Prostate gland (tissue), 2 donors: ENCODE results near the gene MRPS12. TPM values are rescaled to one million over a fixed set of nuclear protein-coding genes. Genes with fewer than 3 reads are reported as not detected.

Experiments used
- DNase-seq: peaks from one replicate; pipeline ENCODE4 v3.0.0-alpha.2; 2019; ENCODE audit warnings: low spot score
- H3K27ac ChIP-seq, 2 donors: fragments of 200-600 bp; sonication (generic); 2 replicates each; pipeline ENCODE4 v1.5.1; 2017 to 2019
- H3K27me3 ChIP-seq: fragments of 200-600 bp; sonication (generic); replicated peaks from 2 replicates; pipeline ENCODE4 v1.5.1; 2019; ENCODE audit not compliant: insufficient read depth
- H3K36me3 ChIP-seq, 2 donors: fragments of 200-600 bp; sonication (generic); 1 replicate in 1 of 2; 2 replicates in 1 of 2; pipeline versions ENCODE4 v1.5.1 to v1.8.1; 2017 to 2019
- H3K4me1 ChIP-seq: fragments of 200-600 bp; sonication (generic); replicated peaks from 2 replicates; pipeline ENCODE4 v1.5.1; 2019
- H3K4me3 ChIP-seq, 2 donors: fragments of 200-600 bp; sonication (generic); 2 replicates each; pipeline ENCODE4 v1.5.1; 2017 to 2019
- H3K9me3 ChIP-seq: fragments of 200-600 bp; sonication (generic); 2 replicates; pipeline ENCODE4 v1.5.1; 2017
- CTCF ChIP-seq, 4 experiments: fragments of 200-600 bp in 2 of 4; fragments of 450-650 bp in 2 of 4; sonication (generic) in 2 of 4; IDR thresholded peaks; 1 replicate in 3 of 4; 2 replicates in 1 of 4; pipeline ENCODE4 v1.5.1; 2016 to 2019; ENCODE audit warnings: antibody characterized with exemption in 4 of 4, mild to moderate bottlenecking in 2 of 4, moderate library complexity in 2 of 4
- POLR2A ChIP-seq: fragments of 450-650 bp; IDR thresholded peaks from one replicate; pipeline ENCODE4 v1.6.1; 2016; ENCODE audit warnings: antibody characterized with exemption, mild to moderate bottlenecking
- POLR2AphosphoS5 ChIP-seq: sonication (generic); formaldehyde crosslinking; IDR thresholded peaks from one replicate; pipeline ENCODE4 v1.6.1; 2017; ENCODE audit warnings: antibody characterized with exemption
- WGBS: methylation state at CpG from one replicate; pipeline ENCODE4 v1.1.5; 2018; 5-methylcytosine and 5-hydroxymethylcytosine counted together
- intact Hi-C: fragments of 100-400 bp; cut with DNase I; formaldehyde crosslinking; loops from one replicate; pipeline ENCODE4 v1.14.2; 2022
- total RNA-seq, 2 donors: library from RNA; depleted of rRNA; stranded (reverse); fragments of >200 nt; gene quantifications; one replicate each; pipeline ENCODE4 v1.1.0, GENCODE V29; 2016

Gene MRPS12
- total RNA-seq, 2 donors from 2014 or later, result 32.0 to 41.5 TPM

GRCh38 chr19:38941979-38942378 lies 11.2 kb downstream of the MRPS12 start:
- 82% methylated on average over 2 of the region's 2 CpGs for WGBS
- TF ChIP-seq CTCF (IDR thresholded peaks at IDR 0.05) (no peak), POLR2AphosphoS5 (no peak), POLR2A (no peak)
- intact Hi-C loops, result no loop called here

GRCh38 chr19:38942471-38943181 lies 11.9 kb downstream of the MRPS12 start:
- no peak overlapping the region for H3K4me3 ChIP-seq
- intact Hi-C loops, result no loop called here

More at GRCh38 chr19:38941979-38942378, 11.2 kb downstream of the MRPS12 start:
- Histone ChIP-seq H3K9me3 (no peaks in the 10 kb centered on the region), H3K4me3 (no peak overlapping the region), H3K27ac (no peak overlapping the region), H3K36me3 (no peaks in the 10 kb centered on the region), H3K27me3 (no peaks in the 10 kb centered on the region), H3K4me1 (no peaks in the 10 kb centered on the region)
- no peak for DNase-seq

GRCh38 chr19:38944981-38945506 lies 14.3 kb downstream of the MRPS12 start:
- Histone ChIP-seq H3K27ac (no peak overlapping the region), H3K9me3 (no peaks in the 10 kb centered on the region), H3K36me3 (no peaks in the 10 kb centered on the region), H3K27me3 (no peaks in the 10 kb centered on the region), H3K4me1 (peaks cover 2% of the 10 kb centered on the region), H3K4me3 (no peak overlapping the region)
- TF ChIP-seq POLR2A (no peak), POLR2AphosphoS5 (no peak), CTCF (IDR thresholded peaks at IDR 0.05) (no peak)
- WGBS, result 97% methylated on average over 10 of the region's 12 CpGs
- DNase-seq, result no peak
- intact Hi-C loops, result no loop called here

More at GRCh38 chr19:38942471-38943181, 11.9 kb downstream of the MRPS12 start:
- no peak overlapping the region for H3K27ac ChIP-seq
- WGBS, result 85% methylated on average over 20 of the region's 20 CpGs
- H3K4me1 ChIP-seq, result no peaks in the 10 kb centered on the region
- H3K27me3 ChIP-seq, result no peaks in the 10 kb centered on the region
- H3K9me3 ChIP-seq, result no peaks in the 10 kb centered on the region
- DNase-seq, result no peak
- H3K36me3 ChIP-seq, result no peaks in the 10 kb centered on the region
- TF ChIP-seq CTCF (IDR thresholded peaks at IDR 0.05) (no peak), POLR2AphosphoS5 (no peak), POLR2A (no peak)

- H3K4me1 ChIP-seq, result peaks cover 7% of the 10 kb centered on the region
- intact Hi-C loops, result no loop called here
- no peak for DNase-seq
- 88% methylated on average over 3 of the region's 3 CpGs for WGBS
- no peak overlapping the region for H3K27ac ChIP-seq
- H3K36me3 ChIP-seq, result no peaks in the 10 kb centered on the region
- H3K9me3 ChIP-seq, result no peaks in the 10 kb centered on the region
- TF ChIP-seq POLR2A (no peak), CTCF (IDR thresholded peaks at IDR 0.05) (no peak), POLR2AphosphoS5 (no peak)
- no peak overlapping the region for H3K4me3 ChIP-seq
- H3K27me3 ChIP-seq, result no peaks in the 10 kb centered on the region
Observed at GRCh38 chr19:38945562-38946228, 15.0 kb downstream of the MRPS12 start.
